Suppressor macrophage (primary cell): ENCODE data around the gene AURKA.

Experiments
- DNase-seq, 4 experiments: peaks; one replicate each; pipeline ENCODE4 v3.0.0-alpha.2; 2020 to 2022

Gene AURKA

DNA sequence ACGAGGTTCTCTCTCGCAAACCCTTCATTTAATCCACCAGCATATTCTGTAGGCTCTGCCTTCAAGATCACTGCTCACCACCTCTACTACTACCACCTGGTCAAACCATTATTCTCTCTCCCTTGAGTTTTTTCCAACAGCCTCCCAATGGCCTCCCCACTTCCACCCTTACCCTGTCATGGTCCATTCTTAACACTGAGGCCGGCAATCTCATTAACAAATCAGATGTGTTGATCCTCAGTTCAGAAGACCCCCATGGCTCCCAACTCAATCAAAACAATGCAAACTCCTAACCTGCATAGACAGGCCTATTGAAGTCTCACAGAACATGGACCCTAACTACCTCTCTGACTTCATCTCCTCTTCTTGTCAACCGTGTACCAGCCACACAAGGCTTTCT lies 2.2 kb downstream of the AURKA start:
- no peak for DNase-seq

DNA sequence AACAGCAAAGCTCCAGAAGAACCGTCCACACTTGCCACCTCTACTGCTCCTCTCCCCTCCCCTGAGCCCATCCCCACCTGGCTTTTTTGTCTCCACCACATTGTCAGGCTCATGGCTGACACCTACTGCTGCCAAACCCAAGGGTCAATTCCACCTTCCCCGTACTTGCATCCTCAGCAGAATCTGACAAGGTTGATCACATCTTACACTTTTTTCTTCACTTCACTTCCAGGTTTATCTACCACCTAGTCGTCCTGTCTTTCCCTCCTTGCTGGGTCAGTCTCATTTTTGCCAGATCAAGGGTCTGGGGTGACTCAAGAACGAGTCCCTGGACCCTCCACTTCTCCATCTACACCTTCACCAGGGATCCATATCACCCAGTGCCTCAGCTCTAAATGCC lies 3.1 kb downstream of the AURKA start:
- no peak for DNase-seq

DNA sequence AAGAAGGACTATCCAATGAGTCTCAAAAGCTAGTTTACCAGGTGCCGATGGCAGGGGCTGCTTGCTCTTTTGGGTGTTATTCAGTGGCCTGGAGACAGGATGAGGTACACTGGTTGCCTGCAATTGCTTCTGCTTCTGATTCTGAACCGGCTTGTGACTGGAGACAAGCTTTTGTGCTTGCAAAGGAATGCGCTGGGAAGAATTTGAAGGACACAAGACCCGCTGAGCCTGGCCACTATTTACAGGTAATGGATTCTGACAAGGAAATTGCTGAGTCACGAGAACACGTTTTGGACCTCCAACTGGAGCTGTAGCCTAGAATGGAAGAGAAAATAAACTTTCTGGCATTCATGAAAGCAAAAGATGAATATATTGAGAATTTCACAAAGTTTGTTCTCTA lies 5.8 kb downstream of the AURKA start:
- DNase-seq = no peak

DNA sequence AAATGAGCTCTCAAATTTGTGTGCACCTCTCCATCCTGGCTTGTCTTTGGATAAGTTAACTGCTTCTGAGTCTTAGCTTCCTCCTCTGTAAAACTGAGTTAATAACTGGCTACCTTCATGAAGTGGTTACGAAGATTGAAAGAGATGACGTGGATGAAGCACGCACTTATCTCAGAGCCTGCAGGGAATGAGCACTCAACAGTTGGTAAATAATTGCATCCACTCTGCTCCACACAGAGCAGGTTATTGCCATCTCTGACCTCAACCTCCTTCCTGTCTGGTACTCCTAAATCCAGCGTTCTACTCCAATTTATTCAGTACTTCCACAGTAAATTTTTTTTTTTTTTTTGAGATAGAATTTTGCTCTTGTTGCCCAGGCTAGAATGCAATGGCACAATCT lies 6.9 kb downstream of the AURKA start:
- no peak for DNase-seq

DNA sequence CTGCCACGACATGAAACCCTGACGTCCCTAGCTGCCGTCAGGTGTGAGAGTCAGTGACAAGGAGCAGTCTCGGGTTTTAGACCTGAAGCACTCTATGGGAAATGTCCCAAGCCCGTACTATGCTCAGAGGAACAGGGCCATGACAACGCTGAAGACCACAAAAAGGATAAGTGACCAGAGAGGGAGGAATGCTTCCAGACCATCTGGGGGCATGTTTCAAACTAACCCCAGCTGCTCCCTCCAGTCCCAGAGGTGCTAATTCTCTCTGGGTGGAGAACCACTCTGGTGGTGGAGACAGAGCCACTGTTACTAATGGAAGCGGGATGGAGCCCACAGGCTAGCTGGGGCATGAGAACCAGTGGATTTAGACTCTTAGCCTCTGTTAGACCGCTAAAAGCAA lies 8.7 kb downstream of the AURKA start:
- no peak for DNase-seq

DNA sequence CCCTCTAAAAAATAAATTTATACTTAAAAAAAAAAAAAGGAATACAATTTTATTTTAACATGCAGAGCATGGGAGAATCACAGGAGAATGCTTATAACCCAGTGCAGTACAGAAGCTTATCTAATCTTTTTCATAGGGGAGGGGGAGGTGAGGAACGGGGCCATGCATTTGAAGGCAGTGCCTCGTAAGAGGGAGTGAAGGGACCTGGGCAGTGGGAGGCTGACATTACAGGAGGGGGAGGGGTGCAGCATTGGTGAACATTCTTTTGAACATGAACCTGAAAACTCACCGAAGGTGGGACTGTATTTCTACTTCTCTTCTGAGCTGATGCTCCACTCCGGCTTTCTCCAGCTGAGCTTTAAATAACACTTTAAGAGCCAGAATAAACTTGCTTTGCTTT lies 9.3 kb downstream of the AURKA start:
- DNase-seq = no peak

DNA sequence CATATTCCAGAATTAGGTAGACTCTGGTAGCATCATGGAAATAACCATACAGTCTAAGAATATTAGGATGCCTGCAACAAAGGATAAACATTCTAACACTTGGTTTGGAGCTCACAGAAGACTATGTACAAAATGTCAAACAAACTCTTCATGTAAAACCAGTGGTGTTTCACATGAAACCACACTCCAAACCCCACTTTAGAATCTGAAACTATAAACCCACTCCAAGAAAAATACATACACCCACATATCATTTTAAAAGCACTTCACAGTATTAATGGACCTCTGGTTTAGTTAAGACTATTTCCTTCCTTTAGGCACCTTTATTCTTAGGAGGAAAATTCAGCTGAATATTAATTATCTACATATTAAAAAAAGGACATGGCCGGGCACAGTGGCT lies 10.5 kb downstream of the AURKA start:
- DNase-seq = no peak

DNA sequence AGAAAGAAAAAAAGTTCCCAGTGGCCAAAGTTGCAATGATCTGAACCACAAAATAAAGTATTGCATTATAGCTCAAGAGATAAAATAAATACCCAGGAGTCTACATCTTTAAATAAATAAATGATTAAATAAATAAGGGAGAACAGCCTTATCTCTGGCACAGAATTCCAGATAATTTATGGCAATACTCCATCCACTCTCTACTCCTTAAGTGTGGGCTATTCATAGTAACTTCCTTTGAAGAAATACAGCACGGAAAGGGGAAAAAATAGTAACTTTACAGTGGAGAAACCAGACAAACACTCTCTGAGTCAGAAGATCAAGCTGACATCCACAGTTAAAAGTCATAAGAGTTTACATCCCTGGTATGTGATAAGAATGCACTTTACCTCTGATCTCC lies 11.6 kb downstream of the AURKA start:
- peak in 2 of 4 experiments; percentile 35 to 42 for DNase-seq

DNA sequence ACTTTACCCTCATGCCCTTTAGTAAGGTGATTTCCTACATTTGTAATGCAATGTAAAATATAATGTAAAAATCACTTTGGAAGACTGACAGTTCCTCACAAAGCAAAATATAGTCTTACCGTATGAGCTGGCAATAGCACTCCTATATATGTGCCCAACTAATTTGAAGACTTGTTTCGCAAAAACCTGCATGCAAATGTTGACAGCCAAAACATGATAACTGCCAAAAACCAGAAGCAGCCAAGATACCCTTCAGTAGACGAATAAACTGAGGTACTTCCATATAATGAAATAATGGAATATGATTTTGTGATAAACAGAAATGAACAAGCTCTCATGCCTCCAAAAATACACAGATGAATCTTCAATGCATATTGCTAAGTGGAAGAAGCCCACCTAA lies 13.6 kb downstream of the AURKA start:
- no peak for DNase-seq

DNA sequence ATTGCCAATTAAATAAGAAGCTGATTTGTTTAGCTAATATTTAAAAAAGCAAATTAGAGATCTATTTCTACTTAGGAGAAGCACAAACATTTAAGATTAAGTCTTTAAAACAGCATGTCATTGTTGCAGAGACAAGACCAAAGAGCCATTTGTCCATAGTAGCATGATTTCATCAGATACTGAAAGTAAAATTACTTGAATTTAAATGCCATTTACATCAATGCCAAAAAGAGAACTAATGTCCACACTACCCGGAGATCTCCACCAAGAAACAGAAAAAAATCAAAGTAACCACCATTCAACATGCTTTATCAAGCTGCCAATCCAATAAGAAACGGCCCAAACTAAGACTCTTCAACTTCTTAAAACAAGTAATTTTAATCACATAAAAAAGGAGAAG lies 15.7 kb downstream of the AURKA start:
- DNase-seq = peak in 2 of 4 experiments; percentile 52 to 55

DNA sequence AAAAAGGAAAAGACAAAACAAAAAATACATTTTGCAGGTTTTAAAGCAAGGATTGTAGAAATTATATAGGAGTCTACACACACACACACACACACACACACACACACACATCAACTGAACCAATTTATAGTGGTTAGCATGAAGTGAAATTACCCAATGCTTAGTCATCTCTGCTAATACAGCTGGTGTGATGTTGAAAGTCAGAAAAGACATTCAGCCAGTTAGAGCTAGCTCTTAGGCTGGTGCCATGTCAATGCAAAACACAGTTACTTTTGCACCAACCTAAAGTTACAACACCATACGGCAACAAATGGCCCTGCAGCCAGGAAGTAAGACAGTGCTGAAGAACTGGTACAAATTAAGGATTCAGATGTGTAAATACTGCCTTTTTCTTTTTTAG lies 18.1 kb downstream of the AURKA start:
- peak; percentile 77 to 95 (median 87) for DNase-seq

DNA sequence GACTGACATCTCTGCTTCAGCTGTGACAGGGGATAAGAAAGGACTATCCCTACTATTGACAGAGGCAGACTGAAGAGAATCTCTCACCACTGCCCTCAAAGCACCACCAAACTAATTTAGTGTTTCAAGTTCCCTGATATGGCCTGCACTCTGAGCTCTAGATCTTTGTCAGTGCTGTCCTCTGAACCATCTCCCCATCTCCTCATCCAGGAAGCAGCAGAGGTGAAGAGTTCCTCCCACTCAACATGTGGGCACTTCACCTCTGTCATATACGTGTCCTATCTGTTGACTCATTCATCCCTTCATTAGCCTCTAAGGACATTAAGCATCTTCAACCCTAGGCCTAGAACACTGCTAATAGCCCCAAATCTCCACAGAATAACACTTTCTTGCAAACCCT lies 19.2 kb downstream of the AURKA start:
- DNase-seq = no peak

DNA sequence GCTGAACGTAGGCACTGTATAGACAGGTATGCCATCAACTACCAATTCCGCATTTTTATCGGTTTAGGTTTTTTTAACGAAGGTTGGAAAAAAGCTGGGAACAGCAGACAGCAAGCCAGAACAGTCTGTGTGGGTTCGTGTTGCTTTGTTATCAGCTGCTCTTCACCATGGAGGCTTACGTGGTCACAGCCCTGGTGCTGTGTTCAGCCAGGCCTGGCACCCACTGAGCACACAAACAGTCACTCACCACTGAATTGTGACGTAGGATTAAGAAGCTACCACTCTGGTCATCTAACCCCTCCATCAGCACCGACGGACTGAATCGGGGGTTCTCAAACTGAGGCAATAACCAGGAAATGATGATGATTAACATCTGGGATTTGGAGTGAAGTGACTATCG lies 20.0 kb downstream of the AURKA start:
- DNase-seq = no peak

DNA sequence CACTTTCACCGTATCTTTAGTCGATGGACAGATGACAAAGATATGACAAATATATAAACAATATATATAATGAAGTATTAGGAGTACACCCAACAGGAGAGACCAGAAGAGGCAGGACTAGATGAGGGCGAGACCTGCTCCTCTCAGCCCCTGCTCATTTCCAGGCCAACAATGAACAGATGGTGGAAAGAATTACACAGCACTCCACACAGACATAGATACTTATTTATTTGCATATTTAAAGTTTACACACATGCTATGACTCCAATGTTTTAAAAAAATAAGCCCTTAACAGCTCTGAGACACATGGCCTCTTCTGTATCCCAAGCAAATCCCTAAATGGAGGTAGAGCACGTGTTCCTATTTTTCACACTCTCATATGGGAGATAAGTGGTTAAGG lies 22.8 kb downstream of the AURKA start:
- DNase-seq = no peak

DNA sequence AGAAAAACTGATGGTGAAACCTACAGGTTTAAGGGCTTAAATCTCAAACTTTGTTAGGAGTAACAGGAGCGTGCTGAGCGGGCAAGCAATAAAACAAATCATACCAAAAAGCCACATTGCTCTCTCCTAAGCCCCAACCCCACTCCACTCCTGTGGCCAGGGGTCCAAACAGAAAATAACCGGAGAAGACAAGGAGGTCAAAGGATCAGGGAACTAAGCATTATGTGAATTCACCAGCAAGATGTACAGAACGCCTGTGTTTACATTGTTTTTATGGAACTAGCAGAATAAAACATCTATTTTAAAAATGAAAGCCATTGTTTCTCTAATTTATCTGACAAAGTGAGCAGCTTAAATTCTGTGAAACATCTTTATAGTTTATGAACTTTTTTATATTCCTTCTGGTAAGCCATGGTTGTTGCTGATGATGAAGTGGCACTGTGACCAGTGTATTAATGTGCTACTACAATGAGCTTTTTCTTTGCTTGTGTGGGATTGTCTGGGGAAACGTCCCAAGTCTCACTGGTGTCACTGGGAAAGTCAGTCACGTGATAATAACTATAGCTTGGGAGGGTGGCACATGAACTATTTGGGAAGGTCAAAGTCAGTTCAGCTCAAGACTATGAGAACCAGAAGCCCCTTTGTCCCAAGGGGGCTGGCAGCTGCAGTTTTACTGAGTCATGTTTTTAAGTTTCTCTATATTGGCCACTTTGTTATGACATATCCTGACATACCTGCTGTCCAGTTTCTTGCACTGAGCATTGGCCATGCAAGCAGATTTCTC lies 23.5 kb downstream of the AURKA start:
- DNase-seq = no peak

DNA sequence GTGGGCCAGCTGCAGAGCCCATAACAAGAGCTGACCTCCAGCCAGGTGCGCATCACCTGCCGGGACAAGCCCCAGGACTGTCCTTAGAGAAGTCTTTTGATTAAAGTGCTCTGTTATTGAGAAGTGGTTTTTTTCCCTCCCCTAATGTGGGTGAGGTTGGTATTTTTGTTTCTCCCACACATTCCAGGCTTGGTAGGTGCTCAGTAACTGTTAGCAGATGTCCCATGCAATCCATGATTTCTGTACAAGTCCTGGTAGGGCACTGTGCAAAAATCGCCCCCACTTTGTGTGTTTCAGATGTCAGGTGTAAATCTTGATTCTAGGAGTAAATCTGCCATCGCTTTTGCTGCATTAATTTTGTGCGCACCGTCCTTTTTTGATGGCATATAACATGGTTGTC lies 28.5 kb downstream of the AURKA start:
- DNase-seq = no peak

DNA sequence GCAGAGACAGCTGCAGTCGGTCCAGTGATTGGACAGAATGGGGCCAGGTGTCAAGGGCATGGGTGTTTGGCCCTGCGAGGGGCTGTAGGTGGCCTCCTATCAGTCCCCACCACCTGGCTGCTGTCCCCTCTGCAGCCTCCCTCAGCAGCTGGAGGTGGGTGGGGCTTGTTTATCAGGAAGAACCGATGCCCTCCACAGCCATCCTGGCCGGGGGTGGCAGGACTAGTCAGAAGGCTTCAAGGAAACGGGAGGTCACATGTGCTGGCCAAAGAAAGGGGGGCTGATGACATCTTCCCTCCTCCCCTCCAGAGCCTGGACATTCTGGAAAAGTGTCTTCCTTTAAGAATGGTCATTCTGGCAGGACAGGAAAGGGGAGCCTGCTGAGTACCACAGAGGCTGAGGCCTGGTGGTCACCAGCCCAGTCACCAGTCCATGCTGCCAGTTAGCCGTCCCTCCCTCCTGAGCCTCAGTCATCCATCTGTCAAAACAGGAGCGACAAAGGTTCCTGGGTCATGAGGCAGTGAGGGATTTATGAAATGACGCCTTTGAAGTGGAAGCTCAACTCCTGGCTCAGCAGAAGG lies 29.1 kb downstream of the AURKA start:
- DNase-seq = peak; percentile 40 to 77 (median 54)

DNA sequence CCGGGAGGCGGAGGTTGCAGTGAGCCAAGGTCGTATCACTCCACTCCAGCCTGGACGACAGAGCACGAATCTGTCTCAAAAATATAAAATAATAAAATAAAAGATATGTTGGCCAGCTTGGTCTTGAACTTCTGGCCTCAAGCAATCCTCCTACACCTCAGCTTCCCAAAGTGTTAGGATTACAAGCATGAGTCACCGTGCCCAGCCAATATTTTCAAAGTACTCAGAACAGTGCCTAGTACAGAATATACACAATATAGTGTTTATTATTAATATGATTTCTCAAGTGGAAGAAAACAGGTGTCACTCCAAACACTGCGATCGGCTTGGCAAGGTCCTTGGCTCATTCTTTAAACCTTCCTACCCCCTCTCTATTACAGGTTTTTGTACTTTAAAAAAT lies 30.1 kb downstream of the AURKA start:
- DNase-seq = no peak

DNA sequence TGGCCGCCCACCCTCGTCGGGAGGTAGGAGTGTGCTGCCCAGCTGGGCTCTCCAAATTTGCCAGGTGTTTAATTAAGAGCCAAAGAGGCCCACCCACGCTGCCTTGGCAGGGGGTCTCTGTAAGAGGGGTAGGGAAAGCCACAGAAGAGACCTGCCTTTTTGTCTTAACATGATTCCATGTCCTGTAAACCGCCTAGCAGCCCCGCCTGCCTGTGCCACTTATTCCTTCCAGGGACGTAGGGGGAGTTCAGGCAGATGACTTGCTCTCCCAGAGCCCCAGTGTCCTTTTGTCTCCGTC lies 31.2 kb downstream of the AURKA start:
- no peak for DNase-seq

DNA sequence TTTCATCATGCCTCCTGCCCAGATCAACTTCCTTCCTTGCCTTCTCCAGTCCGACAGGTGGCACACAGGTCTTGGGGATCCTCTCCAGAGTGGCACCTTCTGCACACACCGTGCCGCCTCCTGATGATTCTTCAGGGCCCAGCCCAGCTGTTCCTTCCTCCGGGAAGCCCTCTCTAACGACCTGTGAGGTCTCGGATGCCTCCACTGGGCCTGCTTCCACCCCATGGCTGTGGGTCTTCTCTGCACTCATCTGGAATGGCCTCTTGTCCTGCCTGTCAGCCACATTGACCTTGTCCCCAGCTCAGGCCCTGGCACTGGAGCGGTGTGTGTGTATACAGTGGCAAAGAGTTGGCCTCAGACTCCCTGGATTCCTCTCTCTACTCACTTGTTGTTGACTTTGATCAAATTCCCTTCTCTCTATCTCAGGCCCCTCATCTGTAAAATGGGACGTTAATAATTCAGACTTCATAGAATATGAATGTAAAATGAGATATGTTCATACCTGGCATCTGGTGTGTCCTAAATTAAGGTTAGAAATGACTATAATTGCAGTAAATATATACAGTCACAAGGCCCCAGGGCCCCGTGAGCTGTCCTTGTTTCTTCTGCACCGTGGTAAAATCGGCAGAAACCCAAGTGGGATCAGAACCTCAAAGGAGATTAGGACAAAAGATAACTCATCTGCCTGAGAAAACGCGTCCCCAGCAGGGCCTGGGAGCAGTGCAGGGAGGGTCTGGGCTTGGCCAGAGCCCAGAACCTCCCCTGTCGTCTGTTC lies 31.7 kb downstream of the AURKA start:
- no peak for DNase-seq

DNA sequence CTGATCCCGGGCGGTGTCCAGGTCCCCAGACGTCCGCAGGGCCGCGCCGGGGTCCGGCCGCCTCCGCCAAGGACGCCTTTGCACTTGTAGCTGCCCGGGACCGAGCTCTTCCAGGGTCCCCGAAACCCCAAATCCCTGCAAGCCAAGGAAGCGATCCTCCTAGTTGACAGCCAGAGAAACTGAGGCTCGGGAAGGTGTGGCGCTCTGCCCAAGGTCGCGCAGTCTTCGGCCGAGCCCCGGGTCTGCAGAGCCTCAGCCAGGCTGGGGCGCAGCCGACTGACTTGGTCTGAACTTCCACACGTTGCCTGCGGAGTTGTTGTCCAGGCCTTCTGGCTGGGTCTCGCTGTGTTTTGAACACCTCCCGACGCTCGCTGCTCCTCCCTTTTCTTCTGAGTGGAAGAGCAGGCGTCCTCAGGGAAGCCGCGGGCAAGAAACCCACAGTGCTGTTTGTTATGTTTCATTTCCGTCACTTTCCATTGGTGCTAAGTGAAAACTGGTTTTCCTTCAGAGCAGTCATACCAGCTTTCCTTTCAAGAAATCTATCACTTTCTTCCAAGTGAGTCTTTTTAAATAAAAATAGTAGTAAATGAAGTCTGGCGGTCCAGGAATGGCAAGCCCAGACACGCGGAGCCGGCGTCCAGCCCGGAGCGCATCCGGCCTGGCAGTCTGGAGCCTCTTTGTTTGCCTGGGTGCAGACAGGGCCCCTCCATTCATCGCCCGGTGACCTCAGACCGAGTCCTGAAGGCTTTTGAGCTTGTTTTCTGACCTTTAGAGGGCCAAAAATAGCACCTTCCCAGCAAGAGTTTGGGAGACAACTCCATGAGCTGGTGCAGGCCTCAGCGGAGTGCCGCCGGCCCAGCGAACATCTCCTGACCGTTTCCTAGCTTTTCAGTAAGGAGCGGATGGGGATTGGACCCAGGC lies 32.5 kb downstream of the AURKA start:
- DNase-seq = peak; percentile 49 to 75 (median 64)

DNA sequence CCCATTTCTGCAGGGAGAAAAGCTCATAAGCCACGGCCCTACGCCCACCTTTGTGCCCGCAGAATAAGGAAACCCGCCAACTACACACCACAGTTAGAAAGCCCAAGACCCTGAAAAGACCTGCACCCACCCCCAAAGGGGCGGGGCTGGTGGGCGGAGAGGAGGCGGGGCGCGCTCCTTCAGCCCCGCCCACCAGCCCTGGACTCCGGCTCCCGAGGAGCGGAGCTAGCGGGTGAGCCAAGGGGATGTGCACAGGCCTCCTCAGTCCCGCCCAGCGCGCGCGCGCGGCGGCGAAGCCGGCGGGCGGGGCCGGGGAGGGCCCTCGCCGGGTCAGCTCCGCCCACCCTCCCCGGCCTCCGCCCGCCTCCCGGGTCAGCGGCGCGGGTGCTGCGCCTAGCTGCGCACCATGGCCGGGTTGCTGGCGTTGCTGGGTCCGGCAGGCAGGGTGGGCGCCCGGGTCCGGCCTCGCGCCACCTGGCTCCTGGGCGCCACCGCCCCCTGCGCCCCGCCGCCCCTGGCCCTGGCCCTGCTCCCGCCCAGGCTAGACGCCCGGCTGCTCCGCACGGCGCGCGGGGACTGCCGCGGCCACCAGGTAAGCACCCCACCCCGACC lies 33.3 kb downstream of the AURKA start, which contains the start of gene FAM210B:
FAM210B (plus strand) TSS at position 375 of the 612 bp plus-strand sequence; CDS start at position 407, 32 bp downstream.
- peak; percentile 92 to 98 (median 96) for DNase-seq
